ENCODE data around the gene CCDC188.

DNA sequence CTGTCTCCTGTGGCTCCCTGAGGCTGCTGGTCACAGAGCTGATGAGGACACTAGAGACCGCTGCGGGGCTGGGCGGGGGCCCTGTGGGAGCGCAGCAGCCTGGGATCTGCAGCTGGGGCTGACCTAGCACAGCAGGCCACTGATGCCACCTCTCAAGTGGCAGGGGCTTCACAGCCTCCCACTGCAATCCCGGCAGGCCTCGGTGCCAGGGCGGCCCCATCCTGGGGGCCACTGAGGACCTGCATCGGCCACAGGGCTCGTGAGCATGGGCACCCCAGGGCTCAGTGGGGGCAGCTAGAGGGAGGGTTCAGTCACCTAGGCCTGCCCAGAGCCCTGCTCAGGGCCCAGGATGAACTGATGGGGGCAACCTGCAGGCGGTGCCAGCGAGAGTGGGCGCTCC, 14.6 kb upstream of the CCDC188 start:
- TF ChIP-seq, protein P1, sequence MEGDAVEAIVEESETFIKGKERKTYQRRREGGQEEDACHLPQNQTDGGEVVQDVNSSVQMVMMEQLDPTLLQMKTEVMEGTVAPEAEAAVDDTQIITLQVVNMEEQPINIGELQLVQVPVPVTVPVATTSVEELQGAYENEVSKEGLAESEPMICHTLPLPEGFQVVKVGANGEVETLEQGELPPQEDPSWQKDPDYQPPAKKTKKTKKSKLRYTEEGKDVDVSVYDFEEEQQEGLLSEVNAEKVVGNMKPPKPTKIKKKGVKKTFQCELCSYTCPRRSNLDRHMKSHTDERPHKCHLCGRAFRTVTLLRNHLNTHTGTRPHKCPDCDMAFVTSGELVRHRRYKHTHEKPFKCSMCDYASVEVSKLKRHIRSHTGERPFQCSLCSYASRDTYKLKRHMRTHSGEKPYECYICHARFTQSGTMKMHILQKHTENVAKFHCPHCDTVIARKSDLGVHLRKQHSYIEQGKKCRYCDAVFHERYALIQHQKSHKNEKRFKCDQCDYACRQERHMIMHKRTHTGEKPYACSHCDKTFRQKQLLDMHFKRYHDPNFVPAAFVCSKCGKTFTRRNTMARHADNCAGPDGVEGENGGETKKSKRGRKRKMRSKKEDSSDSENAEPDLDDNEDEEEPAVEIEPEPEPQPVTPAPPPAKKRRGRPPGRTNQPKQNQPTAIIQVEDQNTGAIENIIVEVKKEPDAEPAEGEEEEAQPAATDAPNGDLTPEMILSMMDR (conservative IDR thresholded peaks at IDR 0.05 in 1 of 2, IDR thresholded peaks at IDR 0.05 in 1 of 2; ENCODE audit: low read depth in 1 of 2, low read length in 2 of 2), result no peak
- no peak for TF ChIP-seq EZH2 (IDR thresholded peaks at IDR 0.05; ENCODE audit: low read length, missing control alignments)

Data from fibroblast of lung (primary cell).